ENCODE data around the gene GPALPP1.

The GPALPP1 gene

GRCh38 chr13:45040173-45040572 is 50.8 kb downstream of the GPALPP1 start:
- H3K4me3 ChIP-seq (ENCODE audit: low read depth, low read length) = no peak overlapping the region
- no peak for DNase-seq (ENCODE audit: low read depth)
- TF ChIP-seq POLR2A (IDR thresholded peaks at IDR 0.05; ENCODE audit: extremely low read depth, insufficient read length) = no peak
- TF ChIP-seq CTCF (IDR thresholded peaks at IDR 0.05; ENCODE audit: low read depth, low read length) = no peak
- TF ChIP-seq MYC (IDR thresholded peaks at IDR 0.05; ENCODE audit: low read depth, low read length) = no peak
- no peak for TF ChIP-seq MAX (IDR thresholded peaks at IDR 0.05; ENCODE audit: low read depth, low read length)

GRCh38 chr13:45040622-45041021 is 51.3 kb downstream of the GPALPP1 start:
- no peak overlapping the region for H3K4me3 ChIP-seq (ENCODE audit: low read depth, low read length)
- TF ChIP-seq MYC (IDR thresholded peaks at IDR 0.05; ENCODE audit: low read depth, low read length) (no peak), POLR2A (IDR thresholded peaks at IDR 0.05; ENCODE audit: extremely low read depth, insufficient read length) (no peak), MAX (IDR thresholded peaks at IDR 0.05; ENCODE audit: low read depth, low read length) (no peak), CTCF (IDR thresholded peaks at IDR 0.05; ENCODE audit: low read depth, low read length) (no peak)
- no peak for DNase-seq (ENCODE audit: low read depth)

DNA sequence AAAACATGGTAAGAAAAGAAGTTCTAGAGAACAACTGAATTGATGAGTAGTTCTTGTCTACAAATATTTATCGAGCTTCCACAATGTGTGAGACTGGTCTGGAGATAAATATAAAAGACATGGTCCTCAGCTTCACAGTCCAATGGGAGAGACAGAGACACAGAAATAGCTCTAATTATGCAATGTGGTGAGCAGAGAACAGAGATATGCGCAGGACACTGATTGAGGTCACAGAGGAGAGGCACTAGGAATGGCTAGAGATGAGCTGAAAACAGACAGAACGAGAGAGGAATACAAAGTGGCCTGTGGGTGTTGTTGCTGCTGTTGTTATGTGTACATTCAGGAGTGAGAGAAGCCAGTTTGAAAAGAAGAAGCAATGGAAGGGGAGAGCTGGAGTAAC is 53.2 kb downstream of the GPALPP1 start:
- H3K4me3 ChIP-seq (ENCODE audit: low read depth, low read length) = no peak overlapping the region
- TF ChIP-seq CTCF (IDR thresholded peaks at IDR 0.05; ENCODE audit: low read depth, low read length) (no peak), MAX (IDR thresholded peaks at IDR 0.05; ENCODE audit: low read depth, low read length) (no peak), MYC (IDR thresholded peaks at IDR 0.05; ENCODE audit: low read depth, low read length) (no peak), POLR2A (IDR thresholded peaks at IDR 0.05; ENCODE audit: extremely low read depth, insufficient read length) (no peak)

GRCh38 chr13:45046445-45046844 is 57.1 kb downstream of the GPALPP1 start:
- H3K4me3 ChIP-seq (ENCODE audit: low read depth, low read length) = no peak overlapping the region
- TF ChIP-seq MAX (IDR thresholded peaks at IDR 0.05; ENCODE audit: low read depth, low read length) (no peak), CTCF (IDR thresholded peaks at IDR 0.05; ENCODE audit: low read depth, low read length) (no peak), MYC (IDR thresholded peaks at IDR 0.05; ENCODE audit: low read depth, low read length) (no peak)
- DNase-seq (ENCODE audit: low read depth) = no peak

More for the DNA sequence above, 53.2 kb downstream of the GPALPP1 start:
- no peak for DNase-seq (ENCODE audit: low read depth)

GRCh38 chr13:45047394-45048310 is 58.3 kb downstream of the GPALPP1 start:
- no peak overlapping the region for H3K4me3 ChIP-seq (ENCODE audit: low read depth, low read length)
- peak; percentile 82 for DNase-seq (ENCODE audit: low read depth)
- TF ChIP-seq MAX (IDR thresholded peaks at IDR 0.05; ENCODE audit: low read depth, low read length) (no peak), CTCF (IDR thresholded peaks at IDR 0.05; ENCODE audit: low read depth, low read length) (peak; percentile 94)

Data from NB4 (cell line).